ENCODE data around the gene DCTPP1.

The DCTPP1 gene

GRCh38 chr16:30429678-30430427 is at the start of gene DCTPP1 (continued):
- TF ChIP-seq ZFP41 (tag by site-specific recombination; IDR thresholded peaks at IDR 0.05; ENCODE audit: borderline replicate concordance), result no peak
- peak; percentile 63 for TF ChIP-seq ZBTB17 (tag by site-specific recombination; IDR thresholded peaks at IDR 0.05)
- TF ChIP-seq ZNF571 (tag by site-specific recombination; IDR thresholded peaks at IDR 0.05), result no peak
- TF ChIP-seq MZF1 (tag by site-specific recombination; IDR thresholded peaks at IDR 0.05; ENCODE audit: borderline replicate concordance), result no peak; the same call in 1 of the 2 replicates
- TF ChIP-seq SP2 (tag by site-specific recombination; IDR thresholded peaks at IDR 0.05), result peak; percentile 99
- TF ChIP-seq ZNF670 (tag by site-specific recombination; IDR thresholded peaks at IDR 0.05; ENCODE audit: low read depth), result no peak
- TF ChIP-seq MEIS1 (CRISPR knock-in tag; IDR thresholded peaks at IDR 0.05; ENCODE audit: borderline replicate concordance), result no peak
- TF ChIP-seq ZNF555 (tag by site-specific recombination; conservative IDR thresholded peaks at IDR 0.05), result no peak
- TF ChIP-seq TRIM28 (IDR thresholded peaks at IDR 0.05; ENCODE audit: borderline replicate concordance, low read length), result peak; percentile 82; the same call in 1 of the 2 replicates
- TF ChIP-seq, protein P1, sequence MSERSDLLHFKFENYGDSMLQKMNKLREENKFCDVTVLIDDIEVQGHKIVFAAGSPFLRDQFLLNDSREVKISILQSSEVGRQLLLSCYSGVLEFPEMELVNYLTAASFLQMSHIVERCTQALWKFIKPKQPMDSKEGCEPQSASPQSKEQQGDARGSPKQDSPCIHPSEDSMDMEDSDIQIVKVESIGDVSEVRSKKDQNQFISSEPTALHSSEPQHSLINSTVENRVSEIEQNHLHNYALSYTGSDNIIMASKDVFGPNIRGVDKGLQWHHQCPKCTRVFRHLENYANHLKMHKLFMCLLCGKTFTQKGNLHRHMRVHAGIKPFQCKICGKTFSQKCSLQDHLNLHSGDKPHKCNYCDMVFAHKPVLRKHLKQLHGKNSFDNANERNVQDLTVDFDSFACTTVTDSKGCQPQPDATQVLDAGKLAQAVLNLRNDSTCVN (tag by site-specific recombination; optimal IDR thresholded peaks at IDR 0.05), result peak; percentile 57
- no peak for TF ChIP-seq SALL2 (tag by site-specific recombination; IDR thresholded peaks at IDR 0.05; ENCODE audit: borderline replicate concordance)
- no peak for TF ChIP-seq ZNF664 (tag by site-specific recombination; IDR thresholded peaks at IDR 0.05)
- no peak for TF ChIP-seq MYNN (tag by site-specific recombination; IDR thresholded peaks at IDR 0.05; ENCODE audit: borderline replicate concordance)
- TF ChIP-seq ZNF449 (tag by site-specific recombination; IDR thresholded peaks at IDR 0.05), result no peak
- no peak for TF ChIP-seq ZNF544 (tag by site-specific recombination; IDR thresholded peaks at IDR 0.05)
- TF ChIP-seq OVOL3 (tag by site-specific recombination; IDR thresholded peaks at IDR 0.05), result no peak; the same call in 1 of the 2 replicates
- TF ChIP-seq, protein P2, sequence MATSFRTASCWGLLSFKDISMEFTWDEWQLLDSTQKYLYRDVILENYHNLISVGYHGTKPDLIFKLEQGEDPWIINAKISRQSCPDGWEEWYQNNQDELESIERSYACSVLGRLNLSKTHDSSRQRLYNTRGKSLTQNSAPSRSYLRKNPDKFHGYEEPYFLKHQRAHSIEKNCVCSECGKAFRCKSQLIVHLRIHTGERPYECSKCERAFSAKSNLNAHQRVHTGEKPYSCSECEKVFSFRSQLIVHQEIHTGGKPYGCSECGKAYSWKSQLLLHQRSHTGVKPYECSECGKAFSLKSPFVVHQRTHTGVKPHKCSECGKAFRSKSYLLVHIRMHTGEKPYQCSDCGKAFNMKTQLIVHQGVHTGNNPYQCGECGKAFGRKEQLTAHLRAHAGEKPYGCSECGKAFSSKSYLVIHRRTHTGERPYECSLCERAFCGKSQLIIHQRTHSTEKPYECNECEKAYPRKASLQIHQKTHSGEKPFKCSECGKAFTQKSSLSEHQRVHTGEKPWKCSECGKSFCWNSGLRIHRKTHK (tag by site-specific recombination; IDR thresholded peaks at IDR 0.05), result no peak
- no peak for TF ChIP-seq ZNF596 (tag by site-specific recombination; IDR thresholded peaks at IDR 0.05)
- TF ChIP-seq ZFP3 (tag by site-specific recombination; IDR thresholded peaks at IDR 0.05; ENCODE audit: low read depth), result 0 out of 2 replicates have a peak, but pooled peaks have one; percentile 32
- TF ChIP-seq ZBTB7A (tag by site-specific recombination; IDR thresholded peaks at IDR 0.05; ENCODE audit: low read depth), result peak; percentile 87; the same call in 1 of the 2 replicates
- TF ChIP-seq ZNF776 (tag by site-specific recombination; IDR thresholded peaks at IDR 0.05; ENCODE audit: borderline replicate concordance), result no peak
- TF ChIP-seq ZNF660 (tag by site-specific recombination; IDR thresholded peaks at IDR 0.05), result peak; percentile 96
- TF ChIP-seq, protein P3, sequence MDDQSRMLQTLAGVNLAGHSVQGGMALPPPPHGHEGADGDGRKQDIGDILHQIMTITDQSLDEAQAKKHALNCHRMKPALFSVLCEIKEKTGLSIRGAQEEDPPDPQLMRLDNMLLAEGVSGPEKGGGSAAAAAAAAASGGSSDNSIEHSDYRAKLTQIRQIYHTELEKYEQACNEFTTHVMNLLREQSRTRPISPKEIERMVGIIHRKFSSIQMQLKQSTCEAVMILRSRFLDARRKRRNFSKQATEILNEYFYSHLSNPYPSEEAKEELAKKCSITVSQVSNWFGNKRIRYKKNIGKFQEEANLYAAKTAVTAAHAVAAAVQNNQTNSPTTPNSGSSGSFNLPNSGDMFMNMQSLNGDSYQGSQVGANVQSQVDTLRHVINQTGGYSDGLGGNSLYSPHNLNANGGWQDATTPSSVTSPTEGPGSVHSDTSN (CRISPR knock-in tag; IDR thresholded peaks at IDR 0.05), result 0 out of 2 replicates have a peak, but pooled peaks have one; percentile 35
- no peak for TF ChIP-seq GLI2 (tag by site-specific recombination; IDR thresholded peaks at IDR 0.05; ENCODE audit: borderline replicate concordance, low read depth)
- TF ChIP-seq ZNF221 (tag by site-specific recombination; IDR thresholded peaks at IDR 0.05; ENCODE audit: borderline replicate concordance), result no peak
- no peak for TF ChIP-seq ZNF529 (tag by site-specific recombination; IDR thresholded peaks at IDR 0.05; ENCODE audit: insufficient replicate concordance)
- TF ChIP-seq ZNF433 (tag by site-specific recombination; IDR thresholded peaks at IDR 0.05; ENCODE audit: low read depth), result no peak
- TF ChIP-seq ZNF398 (tag by site-specific recombination; IDR thresholded peaks at IDR 0.05), result peak; percentile 15; the same call in 1 of the 2 replicates
- no peak for TF ChIP-seq OSR2 (tag by site-specific recombination; IDR thresholded peaks at IDR 0.05)
- TF ChIP-seq ZNF701 (tag by site-specific recombination; IDR thresholded peaks at IDR 0.05), result no peak
- TF ChIP-seq ZNF585B (tag by site-specific recombination; IDR thresholded peaks at IDR 0.05), result no peak
